HepG2 (cell line): ENCODE data around the gene SHISA5. TPM values are rescaled to one million over a fixed set of nuclear protein-coding genes. Genes with fewer than 3 reads are reported as not detected.
"Not testable (repeated sequence)": the region's sequence is repeated elsewhere in the genome, so short reads cannot be mapped to it uniquely, and the experiment has no call there.

Experiments used
- ATAC-seq: fragments of 200-7000 bp; cut with Tn5 transposase; 3 replicates; pipeline ENCODE4 v1.9.1; 2020; ENCODE audit warnings: mild to moderate bottlenecking, moderate library complexity
- BruUV-seq: library from RNA; stranded (reverse); fragments of 400-500 nt; replicated peaks from 2 replicates; lab custom pipeline; 2021; lab: Mats Ljungman, UMichigan
- CTCF ChIA-PET: fragments of 300-600 bp; formaldehyde crosslinking; extraction: SDS; loops from one replicate; lab custom pipeline; 2021; ENCODE audit warnings: low total read pairs, inconsistent platforms, low intra/inter-chr PET ratio; lab: Yijun Ruan, JAX
- POLR2A ChIA-PET: fragments of 350-600 bp; sonication (Branson Sonifier 250); formaldehyde crosslinking; loops from one replicate; lab custom pipeline; 2020; ENCODE audit warnings: antibody characterized with exemption, inconsistent platforms; lab: Yijun Ruan, JAX
- DNase-seq: peaks from one replicate; pipeline ENCODE4 v3.0.0-alpha.2; 2015; ENCODE audit warnings: low spot score
- FAIRE-seq: peaks from 3 replicates; lab custom pipeline; 2011; peaks lifted over from hg19 to GRCh38; lab: Jason Lieb, UNC
- H2AFZ ChIP-seq: one replicate; pipeline ENCODE4 v1.6.1; 2011; ENCODE audit warnings: low read length, inconsistent platforms
- H3K27ac ChIP-seq: fragments of 300-600 bp; 3 replicates; pipeline ENCODE4 v1.8.0; 2011; ENCODE audit warnings: mixed run types, mild to moderate bottlenecking, mixed read lengths, low read length, inconsistent platforms; ENCODE audit not compliant: insufficient read depth; ENCODE audit errors: extremely low read length
- H3K27me3 ChIP-seq, 2 experiments: fragments of 200-600 bp in 1 of 2; 2 replicates in 1 of 2; 3 replicates in 1 of 2; pipeline versions ENCODE4 v1.6.0 to v1.8.0; 2011; ENCODE audit warnings: low read length in 2 of 2, mild to moderate bottlenecking in 2 of 2, moderate library complexity in 2 of 2, inconsistent platforms in 1 of 2; ENCODE audit not compliant: insufficient read depth in 2 of 2, control insufficient read depth in 1 of 2
- H3K36me3 ChIP-seq, 2 experiments: fragments of 200-600 bp in 1 of 2; replicated peaks in 1 of 2; 2 replicates in 1 of 2; 3 replicates in 1 of 2; pipeline versions ENCODE4 v1.5.1 to v1.8.0; 2011; ENCODE audit warnings: low read length in 2 of 2, inconsistent platforms in 1 of 2; ENCODE audit not compliant: insufficient read depth in 2 of 2, control insufficient read depth in 1 of 2
- H3K4me1 ChIP-seq: 2 replicates; pipeline ENCODE4 v1.5.1; 2012; ENCODE audit warnings: low read length, inconsistent platforms; ENCODE audit not compliant: insufficient read depth
- H3K4me2 ChIP-seq: 2 replicates; pipeline ENCODE4 v1.6.0; 2011; ENCODE audit warnings: low read depth, low read length, inconsistent platforms
- H3K4me3 ChIP-seq, 3 experiments: fragments of 200-600 bp in 1 of 3; sonication (generic), shearing (Covaris generic) in 1 of 3; replicated peaks in 1 of 3; 2 replicates each; pipeline ENCODE4 v1.5.1; 2011 to 2016; ENCODE audit warnings: low read length in 3 of 3, inconsistent platforms in 2 of 3, low read depth in 2 of 3, mild to moderate bottlenecking in 2 of 3, control low read depth in 1 of 3, mixed read lengths in 1 of 3; ENCODE audit not compliant: insufficient read depth in 1 of 3
- H3K79me2 ChIP-seq: one replicate; pipeline ENCODE4 v1.6.1; 2011; ENCODE audit warnings: low read length, inconsistent platforms; ENCODE audit not compliant: insufficient read depth
- H3K9ac ChIP-seq: 2 replicates; pipeline ENCODE4 v1.6.0; 2011; ENCODE audit warnings: mild to moderate bottlenecking, low read depth, low read length, inconsistent platforms; ENCODE audit not compliant: insufficient read depth
- H3K9me3 ChIP-seq: 2 replicates; pipeline ENCODE4 v1.5.1; 2012; ENCODE audit warnings: mild to moderate bottlenecking, low read length
- H4K20me1 ChIP-seq: 2 replicates; pipeline ENCODE4 v1.6.0; 2011; ENCODE audit warnings: inconsistent platforms, mild to moderate bottlenecking, low read length, moderate library complexity; ENCODE audit not compliant: insufficient read depth
- CEBPB ChIP-seq: IDR thresholded peaks from 2 replicates; pipeline ENCODE4 v1.6.1; 2011; ENCODE audit warnings: low read depth, low read length, improper control_type of control experiment, borderline replicate concordance
- CENPX ChIP-seq: sonication (generic); formaldehyde crosslinking; IDR thresholded peaks from 2 replicates; pipeline ENCODE4 v1.9.0; 2021; ENCODE audit warnings: mild to moderate bottlenecking, missing genetic modification reagents, moderate library complexity
- MATR3 ChIP-seq: sonication (generic); formaldehyde crosslinking; IDR thresholded peaks from 2 replicates; pipeline ENCODE4 v1.4.0; 2020; ENCODE audit warnings: missing genetic modification reagents
- PHF20 ChIP-seq: sonication (generic); formaldehyde crosslinking; IDR thresholded peaks from 2 replicates; pipeline ENCODE4 v1.5.0; 2020; ENCODE audit warnings: mild to moderate bottlenecking, missing genetic modification reagents
- POLR2AphosphoS5 ChIP-seq: IDR thresholded peaks from 2 replicates; pipeline ENCODE4 v1.6.1; 2012; ENCODE audit warnings: low read depth, low read length
- RARA ChIP-seq: IDR thresholded peaks from 2 replicates; pipeline ENCODE4 v1.6.1; 2016; ENCODE audit warnings: missing genetic modification reagents, missing compliant biosample characterization
- SAP130 ChIP-seq: IDR thresholded peaks from 2 replicates; pipeline ENCODE4 v1.6.1; 2016; ENCODE audit warnings: low read depth
- WIZ ChIP-seq: sonication (generic); formaldehyde crosslinking; IDR thresholded peaks from 2 replicates; pipeline ENCODE4 v1.5.1; 2020; ENCODE audit warnings: mild to moderate bottlenecking, missing genetic modification reagents
- ZKSCAN8 ChIP-seq: IDR thresholded peaks from 2 replicates; pipeline ENCODE4 v1.6.1; 2016; ENCODE audit warnings: borderline replicate concordance, missing genetic modification reagents, missing compliant biosample characterization
- WGBS: methylation state at CpG from one replicate; pipeline ENCODE4 v1.1.6; 2017; ENCODE audit warnings: low lambda C conversion rate; 5-methylcytosine and 5-hydroxymethylcytosine counted together
- in situ Hi-C: cut with HindIII; loops from 2 replicates; pipeline ENCODE4 v1.10.0; 2017; ENCODE audit warnings: low pct_unique_long_range_greater_than_20kb; ENCODE audit not compliant: extremely low pct_ligation_motif_present
- intact Hi-C: fragments of 100-400 bp; cut with micrococcal nuclease; formaldehyde crosslinking; loops from one replicate; pipeline ENCODE4 v1.10.0; 2022; ENCODE audit not compliant: unreplicated experiment
- polyA plus RNA-seq, 8 experiments: library from polyadenylated mRNA; depleted of rRNA in 3 of 8; stranded (reverse) in 7 of 8; unstranded in 1 of 8; fragments of >200 nt; fragmentation: Illumina TruSeq in 4 of 8; extraction: Trizol in 4 of 8; gene quantifications; 2 replicates each; pipeline versions ENCODE4 v1.2.1 to v1.2.3, GENCODE V29; 2011 to 2016; ENCODE audit warnings: low read depth in 4 of 8, missing spikeins in 1 of 8, mixed read lengths in 1 of 8; ENCODE audit not compliant: insufficient read depth in 1 of 8
- total RNA-seq, 5 experiments: library from RNA; depleted of rRNA; stranded (reverse); fragments of >200 nt; fragmentation: Illumina TruSeq; extraction: Trizol; gene quantifications; 2 replicates each; pipeline ENCODE4 v1.2.3, GENCODE V29; 2016; ENCODE audit warnings: low read depth in 1 of 5
- TF ChIP-seq, protein P1 (sequence below): sonication (generic); formaldehyde crosslinking; IDR thresholded peaks from 2 replicates; pipeline ENCODE4 v1.5.0; 2020; ENCODE audit warnings: missing genetic modification reagents, mild to moderate bottlenecking, borderline replicate concordance

Gene SHISA5
- total and polyA plus RNA-seq, 2 of the 13 experiments (the other 11 are each of a cell fraction or from before 2014, with no cell fraction given) = 75.8 to 91.4 TPM

DNA sequence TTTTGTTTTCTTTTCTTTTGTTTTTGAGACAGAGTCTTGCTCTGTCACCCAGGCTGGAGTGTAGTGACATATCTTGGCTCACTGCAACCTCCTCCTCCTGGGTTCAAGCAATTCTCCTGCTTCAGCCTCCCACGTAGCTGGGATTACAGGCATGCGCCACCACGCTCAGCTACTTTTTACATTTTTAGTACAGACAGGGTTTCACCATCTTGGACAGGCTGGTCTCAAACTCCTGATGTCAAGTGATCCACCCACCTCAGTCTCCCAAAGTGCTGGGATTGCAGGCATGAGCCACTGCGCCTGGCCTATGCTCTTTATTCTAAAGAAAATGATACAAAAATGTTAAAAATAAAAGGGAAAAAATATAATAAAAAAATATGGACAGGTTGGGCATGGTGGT, 26.7 kb upstream of the SHISA5 start:
- FAIRE-seq, in situ Hi-C loops, H4K20me1 ChIP-seq, H2AFZ ChIP-seq, intact Hi-C loops, H3K27ac ChIP-seq, H3K27me3 ChIP-seq, H3K4me2 ChIP-seq, CTCF ChIA-PET, H3K4me3 ChIP-seq, H3K9ac ChIP-seq, H3K79me2 ChIP-seq, H3K9me3 ChIP-seq, H3K4me1 ChIP-seq, DNase-seq, BruUV-seq, POLR2A ChIA-PET, ATAC-seq: not testable (repeated sequence)
- H3K36me3 ChIP-seq = peaks cover 17 to 55% of the 10 kb centered on the region in 2 experiments
- 97% methylated on average over 4 of the region's 4 CpGs for WGBS

DNA sequence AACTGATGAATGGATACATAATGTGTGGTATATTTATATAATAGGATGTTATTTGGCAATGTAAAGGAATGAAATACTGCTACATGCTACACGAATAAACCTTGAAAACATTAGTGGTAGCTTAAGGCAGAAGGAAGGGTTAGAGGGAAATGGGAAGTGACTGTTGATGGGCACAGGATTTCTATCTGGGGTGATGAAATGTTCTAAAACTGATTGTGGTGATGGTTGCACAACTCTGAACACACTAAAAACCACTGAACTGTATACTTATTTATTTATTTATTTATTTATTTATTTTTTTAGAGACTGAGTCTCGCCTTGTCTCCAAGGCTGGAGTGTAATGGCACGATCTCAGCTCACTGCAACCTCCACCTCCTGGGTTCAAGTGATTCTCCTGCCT, 24.8 kb upstream of the SHISA5 start:
- no peak overlapping the region for H2AFZ ChIP-seq
- no peaks in the 10 kb centered on the region for H3K4me1 ChIP-seq
- DNase-seq (no peak), ATAC-seq (no peak), FAIRE-seq (no peak)
- intact Hi-C loops (no loop called here), in situ Hi-C loops (no loop called here)
- CTCF ChIA-PET = no interaction called here
- no peak overlapping the region for H3K27ac ChIP-seq
- H3K9me3 ChIP-seq = no peaks in the 10 kb centered on the region
- WGBS = 94% methylated on average over 3 of the region's 3 CpGs
- no TSS peak for BruUV-seq
- POLR2A ChIA-PET = no interaction called here
- H4K20me1 ChIP-seq = no peaks in the 10 kb centered on the region
- H3K4me3 ChIP-seq = no peak overlapping the region
- H3K27me3 ChIP-seq = no peaks in the 10 kb centered on the region
- no peaks in the 10 kb centered on the region for H3K79me2 ChIP-seq
- no peak for TF ChIP-seq WIZ (CRISPR knock-in tag)
- 0 out of 2 replicates have a peak, but pooled peaks have one; percentile 4 for TF ChIP-seq CEBPB
- no peak for TF ChIP-seq SAP130 (CRISPR knock-in tag)
- TF ChIP-seq RARA (CRISPR knock-in tag) = no peak
- TF ChIP-seq, protein P1, sequence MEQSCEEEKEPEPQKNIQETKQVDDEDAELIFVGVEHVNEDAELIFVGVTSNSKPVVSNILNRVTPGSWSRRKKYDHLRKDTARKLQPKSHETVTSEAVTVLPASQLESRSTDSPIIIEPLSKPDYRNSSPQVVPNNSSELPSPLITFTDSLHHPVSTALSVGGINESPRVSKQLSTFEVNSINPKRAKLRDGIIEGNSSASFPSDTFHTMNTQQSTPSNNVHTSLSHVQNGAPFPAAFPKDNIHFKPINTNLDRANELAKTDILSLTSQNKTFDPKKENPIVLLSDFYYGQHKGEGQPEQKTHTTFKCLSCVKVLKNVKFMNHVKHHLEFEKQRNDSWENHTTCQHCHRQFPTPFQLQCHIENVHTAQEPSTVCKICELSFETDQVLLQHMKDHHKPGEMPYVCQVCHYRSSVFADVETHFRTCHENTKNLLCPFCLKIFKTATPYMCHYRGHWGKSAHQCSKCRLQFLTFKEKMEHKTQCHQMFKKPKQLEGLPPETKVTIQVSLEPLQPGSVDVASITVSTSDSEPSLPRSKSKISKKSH (CRISPR knock-in tag) = no peak
- TF ChIP-seq CENPX (CRISPR knock-in tag) = no peak
- no peak for TF ChIP-seq ZKSCAN8
- TF ChIP-seq PHF20 = no peak
- TF ChIP-seq POLR2AphosphoS5 = 0 out of 2 replicates have a peak, but pooled peaks have one; percentile 19
- no peak for TF ChIP-seq MATR3 (CRISPR knock-in tag)
- no peak overlapping the region for H3K4me2 ChIP-seq
- no peak overlapping the region for H3K9ac ChIP-seq
- H3K36me3 ChIP-seq = peaks cover 11 to 52% of the 10 kb centered on the region in 2 experiments
